Neuronal stem cell (in vitro differentiated cells): Measurements from ENCODE around the gene OAS2.
"Not testable (repeated sequence)": the region's sequence is repeated elsewhere in the genome, so short reads cannot be mapped to it uniquely, and the experiment has no call there.

ENCODE experiments used
- DNase-seq: peaks from one replicate; pipeline ENCODE4 v3.0.0-alpha.2; 2013; ENCODE audit warnings: low spot score
- H2AFZ ChIP-seq: one replicate; pipeline ENCODE4 v1.6.1; 2013; ENCODE audit warnings: mild to moderate bottlenecking, low read length, inconsistent platforms
- H2AK5ac ChIP-seq: 2 replicates; pipeline ENCODE4 v1.6.1; 2013; ENCODE audit warnings: low read depth, mild to moderate bottlenecking, inconsistent platforms, low read length, moderate library complexity, mixed read lengths
- H2BK120ac ChIP-seq: 2 replicates; pipeline ENCODE4 v1.6.1; 2013; ENCODE audit warnings: low read depth, mild to moderate bottlenecking, inconsistent platforms, low read length, moderate library complexity, mixed read lengths
- H2BK12ac ChIP-seq: one replicate; pipeline ENCODE4 v1.6.1; 2013; ENCODE audit warnings: low read length, inconsistent platforms
- H2BK15ac ChIP-seq: 2 replicates; pipeline ENCODE4 v1.6.1; 2013; ENCODE audit warnings: mild to moderate bottlenecking, low read length, inconsistent platforms, mixed read lengths
- H2BK5ac ChIP-seq: one replicate; pipeline ENCODE4 v1.6.1; 2013; ENCODE audit warnings: inconsistent platforms, mild to moderate bottlenecking, low read length, moderate library complexity
- H3K14ac ChIP-seq: one replicate; pipeline ENCODE4 v1.6.1; 2013; ENCODE audit warnings: low read length, inconsistent platforms
- H3K18ac ChIP-seq: 2 replicates; pipeline ENCODE4 v1.6.1; 2013; ENCODE audit warnings: low read length, inconsistent platforms
- H3K23ac ChIP-seq: 2 replicates; pipeline ENCODE4 v1.6.1; 2013; ENCODE audit warnings: low read depth, mild to moderate bottlenecking, mixed read lengths, low read length, inconsistent platforms; ENCODE audit not compliant: poor library complexity
- H3K27ac ChIP-seq: replicated peaks from 3 replicates; pipeline ENCODE4 v1.5.1; 2013; ENCODE audit warnings: low read length, inconsistent platforms
- H3K27me3 ChIP-seq, 3 experiments: 2 replicates each; pipeline ENCODE4 v1.6.1; 2013; ENCODE audit warnings: low read length in 3 of 3, mild to moderate bottlenecking in 2 of 3, inconsistent platforms in 1 of 3, low read depth in 1 of 3, mixed read lengths in 1 of 3, moderate library complexity in 1 of 3; ENCODE audit not compliant: control insufficient read depth in 3 of 3, insufficient read depth in 3 of 3
- H3K36me3 ChIP-seq, 2 donors: replicated peaks in 1 of 2; 2 replicates each; pipeline ENCODE4 v1.6.1; 2013; ENCODE audit warnings: low read length in 2 of 2; ENCODE audit not compliant: control insufficient read depth in 2 of 2, insufficient read depth in 2 of 2
- H3K4ac ChIP-seq: 2 replicates; pipeline ENCODE4 v1.6.1; 2013; ENCODE audit warnings: inconsistent platforms, mild to moderate bottlenecking, low read length, moderate library complexity
- H3K4me1 ChIP-seq, 2 donors: 1 replicate in 1 of 2; 2 replicates in 1 of 2; pipeline ENCODE4 v1.6.1; 2013; ENCODE audit warnings: low read length in 2 of 2, low read depth in 1 of 2; ENCODE audit not compliant: control insufficient read depth in 2 of 2, insufficient read depth in 1 of 2
- H3K4me2 ChIP-seq: one replicate; pipeline ENCODE4 v1.6.1; 2013; ENCODE audit warnings: mild to moderate bottlenecking, low read length, inconsistent platforms; ENCODE audit not compliant: insufficient read depth, poor library complexity, severe bottlenecking
- H3K4me3 ChIP-seq, 2 donors: 2 replicates each; pipeline ENCODE4 v1.5.1; 2013; ENCODE audit warnings: low read length in 2 of 2, mild to moderate bottlenecking in 2 of 2, inconsistent platforms in 1 of 2, moderate library complexity in 1 of 2
- H3K79me1 ChIP-seq: one replicate; pipeline ENCODE4 v1.6.1; 2013; ENCODE audit warnings: low read depth, mild to moderate bottlenecking, inconsistent platforms, low read length, moderate library complexity
- H3K9ac ChIP-seq: one replicate; pipeline ENCODE4 v1.6.1; 2013; ENCODE audit warnings: mild to moderate bottlenecking, low read depth, low read length, inconsistent platforms; ENCODE audit not compliant: poor library complexity
- H3K9me3 ChIP-seq, 2 donors: replicated peaks in 1 of 2; 2 replicates each; pipeline versions ENCODE3 to v1.6.1; 2013; ENCODE audit warnings: low read length in 2 of 2, mild to moderate bottlenecking in 2 of 2, inconsistent platforms in 1 of 2, low read depth in 1 of 2, mixed read lengths in 1 of 2, moderate library complexity in 1 of 2; ENCODE audit not compliant: control insufficient read depth in 2 of 2, insufficient read depth in 1 of 2
- H4K8ac ChIP-seq: one replicate; pipeline ENCODE4 v1.6.1; 2013; ENCODE audit warnings: low read depth, mild to moderate bottlenecking, inconsistent platforms, low read length, moderate library complexity
- H4K91ac ChIP-seq: one replicate; pipeline ENCODE4 v1.6.1; 2013; ENCODE audit warnings: low read length, low read depth, mild to moderate bottlenecking, inconsistent platforms; ENCODE audit not compliant: poor library complexity
- WGBS, 2 donors: extraction: QIAGEN DNeasy Blood & Tissue Kit; methylation state at CpG; one replicate each; pipeline ENCODE4 v1.1.7; 2013; ENCODE audit warnings: missing lambda C conversion rate in 2 of 2, mixed read lengths in 1 of 2; ENCODE audit not compliant: insufficient read length in 2 of 2, insufficient replicate concordance in 1 of 2; ENCODE audit errors: extremely low coverage in 2 of 2; 5-methylcytosine and 5-hydroxymethylcytosine counted together

OAS2 gene

GRCh38 chr12:112988224-112988623 is 9.9 kb downstream of the OAS2 start:
- H2BK15ac ChIP-seq: no peak overlapping the region
- H2BK12ac ChIP-seq: no peak overlapping the region
- H2BK120ac ChIP-seq: no peak overlapping the region
- H4K91ac ChIP-seq: no peak overlapping the region
- no peak overlapping the region for H3K23ac ChIP-seq
- H3K27ac ChIP-seq: no peak overlapping the region
- H3K27me3 ChIP-seq: peaks cover 0 to 2% (median 0%) of the 10 kb centered on the region in 3 experiments
- no peak overlapping the region for H3K4ac ChIP-seq
- DNase-seq: no peak
- no peak overlapping the region for H3K14ac ChIP-seq
- peaks cover 0 to 4% of the 10 kb centered on the region in 2 donors for H3K9me3 ChIP-seq
- H4K8ac ChIP-seq: no peak overlapping the region
- no peak overlapping the region for H3K18ac ChIP-seq
- no peak overlapping the region for H3K9ac ChIP-seq
- H3K4me3 ChIP-seq: no peak overlapping the region
- no peaks in the 10 kb centered on the region for H3K36me3 ChIP-seq
- H3K4me2 ChIP-seq: no peak overlapping the region
- no peak overlapping the region for H2AFZ ChIP-seq
- no peaks in the 10 kb centered on the region for H3K4me1 ChIP-seq
- H2AK5ac ChIP-seq: no peak overlapping the region
- WGBS, 2 donors: no CpG with 5 or more reads among the region's 3 CpGs
- no peak overlapping the region for H2BK5ac ChIP-seq
- H3K79me1 ChIP-seq: no peaks in the 10 kb centered on the region

GRCh38 chr12:112988823-112989385 is 10.6 kb downstream of the OAS2 start:
- not testable (repeated sequence) for H2BK120ac ChIP-seq, H2BK5ac ChIP-seq, H2BK12ac ChIP-seq, H3K4me1 ChIP-seq, DNase-seq, H4K91ac ChIP-seq, H4K8ac ChIP-seq, H3K9ac ChIP-seq, H3K4me2 ChIP-seq, H3K18ac ChIP-seq, H3K4ac ChIP-seq, H2BK15ac ChIP-seq, H3K27ac ChIP-seq, H3K23ac ChIP-seq, H2AFZ ChIP-seq, H3K9me3 ChIP-seq, H2AK5ac ChIP-seq, H3K27me3 ChIP-seq, H3K79me1 ChIP-seq, H3K36me3 ChIP-seq, H3K14ac ChIP-seq, H3K4me3 ChIP-seq
- no CpG with 5 or more reads among the region's 3 CpGs for WGBS, 2 donors

DNA sequence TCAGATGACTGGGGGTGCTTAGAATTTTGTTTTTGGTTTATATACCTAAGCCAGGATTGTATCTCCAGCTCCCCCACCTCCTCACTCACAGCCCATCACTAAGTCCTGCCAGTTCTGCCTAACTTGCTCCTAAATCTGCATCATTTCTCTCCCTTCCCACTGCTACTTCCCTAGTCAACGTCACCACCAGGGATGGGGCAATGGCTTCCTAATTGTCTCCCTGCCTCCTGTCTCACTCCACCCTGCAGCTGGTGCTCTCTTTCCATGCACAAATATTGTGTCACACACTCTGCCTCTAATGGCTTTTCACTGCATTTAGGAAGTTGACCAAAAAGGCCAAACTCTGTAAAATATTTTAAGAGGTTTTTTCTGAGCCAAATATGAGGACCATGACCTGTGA is 11.5 kb downstream of the OAS2 start:
- Histone ChIP-seq H3K4me2 (no peak overlapping the region), H3K4me3 (no peak overlapping the region), H2AK5ac (no peak overlapping the region), H2BK15ac (no peak overlapping the region), H3K9me3 (peaks cover 0 to 4% of the 10 kb centered on the region in 2 donors), H3K36me3 (no peaks in the 10 kb centered on the region), H2BK12ac (no peak overlapping the region), H4K91ac (no peak overlapping the region), H3K27me3 (peaks cover 0 to 2% (median 0%) of the 10 kb centered on the region in 3 experiments), H3K23ac (no peak overlapping the region), H4K8ac (no peak overlapping the region), H2BK120ac (no peak overlapping the region), H3K9ac (no peak overlapping the region), H2BK5ac (no peak overlapping the region), H3K4me1 (no peaks in the 10 kb centered on the region), H3K79me1 (no peaks in the 10 kb centered on the region), H3K18ac (no peak overlapping the region), H3K4ac (no peak overlapping the region), H3K27ac (no peak overlapping the region), H3K14ac (no peak overlapping the region), H2AFZ (no peak overlapping the region)
- DNase-seq: no peak
- no CpG with 5 or more reads among the region's 1 CpG for WGBS, 2 donors

DNA sequence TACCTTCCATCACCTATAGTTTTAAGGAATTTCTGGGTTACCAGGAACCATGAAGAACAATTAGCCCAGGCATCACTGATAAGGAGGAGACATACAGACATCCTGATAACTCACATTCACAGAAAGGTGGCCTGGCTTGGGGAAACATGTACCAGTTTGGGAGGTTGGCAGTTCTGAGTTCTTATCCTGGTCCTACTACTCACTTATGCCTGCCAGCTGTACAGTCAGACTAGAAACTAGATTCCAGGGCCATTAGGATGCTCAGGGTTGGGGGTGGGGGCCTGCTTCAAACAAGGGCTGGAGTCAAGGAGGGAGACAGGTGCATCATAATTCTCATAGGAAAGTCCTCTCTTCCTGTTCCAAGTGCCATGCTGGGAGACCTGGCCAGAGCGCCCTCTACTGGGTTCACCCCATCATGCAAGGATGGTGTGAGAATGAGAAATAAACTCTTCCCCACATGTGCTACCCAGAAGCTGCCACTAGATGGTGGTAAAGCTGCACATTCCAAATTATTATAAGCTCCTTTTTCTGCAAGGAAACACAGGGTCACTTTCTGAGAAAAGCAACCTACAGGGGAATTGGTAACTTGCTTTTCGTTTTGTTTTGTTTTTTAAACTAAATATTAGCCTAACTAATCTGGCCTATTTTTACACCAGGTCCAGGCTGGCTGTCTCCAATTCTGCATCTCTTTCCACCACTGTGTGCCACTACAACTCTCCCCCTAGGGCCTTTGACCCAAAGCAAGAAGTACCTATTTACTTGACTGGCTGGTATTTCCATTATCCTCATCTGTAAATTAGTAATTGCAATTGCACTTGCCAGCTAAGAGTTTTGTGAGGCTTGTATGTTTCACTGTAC is 14.5 kb downstream of the OAS2 start:
- H3K23ac ChIP-seq: no peak overlapping the region
- no peak overlapping the region for H2BK5ac ChIP-seq
- no peak overlapping the region for H3K4me3 ChIP-seq
- no peaks in the 10 kb centered on the region for H3K4me1 ChIP-seq
- no peak overlapping the region for H3K18ac ChIP-seq
- no peak overlapping the region for H2BK120ac ChIP-seq
- H4K8ac ChIP-seq: no peak overlapping the region
- H3K4me2 ChIP-seq: no peak overlapping the region
- H4K91ac ChIP-seq: no peak overlapping the region
- no peak overlapping the region for H3K4ac ChIP-seq
- H3K14ac ChIP-seq: no peak overlapping the region
- peaks cover 0 to 7% of the 10 kb centered on the region in 2 donors for H3K9me3 ChIP-seq
- H2AFZ ChIP-seq: no peak overlapping the region
- peaks cover 3% of the 10 kb centered on the region for H3K79me1 ChIP-seq
- H3K9ac ChIP-seq: no peak overlapping the region
- no peak overlapping the region for H3K27ac ChIP-seq
- DNase-seq: peak; percentile 38
- no peak overlapping the region for H2BK15ac ChIP-seq
- no peak overlapping the region for H2AK5ac ChIP-seq
- WGBS, 2 donors: no CpG with 5 or more reads among the region's 2 CpGs
- H3K36me3 ChIP-seq: no peaks in the 10 kb centered on the region
- no peak overlapping the region for H2BK12ac ChIP-seq
- peaks cover 0 to 2% (median 0%) of the 10 kb centered on the region in 3 experiments for H3K27me3 ChIP-seq
